NCI-H2029 (cell line): Measurements from ENCODE around the gene ZNF644.
"Not testable (repeated sequence)": the region's sequence is repeated elsewhere in the genome, so short reads cannot be mapped to it uniquely, and the experiment has no call there.

Experiments
- DNase-seq: peaks from one replicate; lab custom pipeline; 2025; lab: John Stamatoyannopoulos, UW

The ZNF644 gene

DNA sequence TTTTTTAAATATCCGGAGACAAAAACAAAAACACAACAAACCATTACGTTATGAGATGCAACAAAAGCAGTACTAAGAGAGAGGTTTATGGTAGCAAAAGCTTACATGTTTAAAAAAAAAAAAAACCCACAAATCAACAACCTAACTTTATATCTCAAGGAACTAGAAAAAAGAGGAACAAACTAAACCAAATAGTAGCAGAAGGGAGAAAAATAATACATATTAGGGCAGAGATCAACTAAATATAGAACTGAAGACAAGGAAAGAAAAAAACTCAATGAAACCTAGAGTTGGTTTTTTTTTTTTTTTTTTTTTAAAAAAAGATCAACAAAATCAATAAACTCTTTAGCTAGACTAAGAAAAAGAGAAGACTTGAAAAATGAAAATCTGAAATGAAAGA is 34.9 kb downstream of the ZNF644 start:
- DNase-seq, result no peak

DNA sequence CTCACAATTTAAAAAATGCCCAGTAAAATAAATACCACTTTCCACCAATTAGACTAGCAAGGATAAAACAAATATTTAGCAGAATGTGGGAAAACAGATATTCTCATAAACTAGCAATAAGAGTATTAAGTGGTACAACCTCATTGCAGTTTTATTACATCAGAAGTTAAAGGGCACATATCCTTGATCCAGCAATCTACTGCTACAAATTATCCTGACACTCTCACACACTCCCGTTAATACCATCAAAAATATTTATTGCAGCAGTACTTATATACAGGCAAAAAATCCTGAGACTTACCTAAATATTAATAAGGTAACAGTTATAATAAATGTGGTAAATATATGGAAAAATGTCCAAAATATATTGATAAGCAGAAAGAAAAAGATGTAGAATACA is 44.3 kb downstream of the ZNF644 start:
- no peak for DNase-seq

GRCh38 chr1:90973897-90974798 is 47.7 kb downstream of the ZNF644 start:
- DNase-seq, result no peak

DNA sequence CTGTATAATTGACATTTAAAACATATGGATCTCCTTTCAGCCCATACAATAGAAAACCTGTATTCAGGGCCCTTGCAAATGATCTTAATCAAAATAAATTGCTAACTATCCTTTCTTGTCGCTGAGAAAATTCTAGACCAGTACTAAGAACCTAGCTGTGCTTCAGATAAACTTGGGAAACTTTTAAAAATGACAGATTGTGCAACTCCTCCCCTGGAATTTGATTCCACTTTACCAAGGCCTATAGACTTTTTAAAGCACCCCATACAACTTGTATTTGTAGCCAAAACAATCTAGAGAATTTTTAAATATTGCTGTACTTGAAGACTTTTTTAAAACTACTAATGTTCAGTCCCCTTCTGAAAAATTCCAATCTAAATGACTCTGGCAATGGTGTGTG is 51.6 kb downstream of the ZNF644 start:
- no peak for DNase-seq

- DNase-seq, result no peak
These were observed 52.6 kb downstream of the ZNF644 start for GRCh38 chr1:90969241-90969640.

DNA sequence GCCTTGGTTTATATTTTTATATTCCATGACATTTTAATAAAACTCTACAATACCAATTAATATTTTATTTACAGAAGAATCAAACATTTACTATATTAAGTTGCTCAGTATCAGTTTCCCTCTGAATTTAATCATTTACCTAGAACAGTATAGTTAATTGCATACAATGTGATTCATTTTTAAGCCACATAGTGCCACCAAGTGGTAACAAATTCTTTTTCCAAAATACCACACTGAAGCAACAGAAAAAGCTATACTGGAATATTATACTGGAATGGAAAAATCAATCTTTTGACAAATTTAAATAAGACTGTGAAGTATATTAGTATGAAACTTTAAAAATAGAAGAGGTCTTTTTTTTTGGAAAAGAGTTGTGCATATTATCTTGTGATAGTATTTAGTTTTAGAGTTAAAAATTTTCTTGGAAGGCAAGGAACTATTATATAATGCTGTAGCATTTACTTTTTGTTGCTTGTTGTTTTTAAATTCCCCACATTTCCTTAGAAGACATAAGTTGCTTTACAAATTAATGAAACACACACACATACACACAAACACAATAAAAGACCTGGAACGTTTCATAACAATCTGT is 57.3 kb downstream of the ZNF644 start:
- no peak for DNase-seq

DNA sequence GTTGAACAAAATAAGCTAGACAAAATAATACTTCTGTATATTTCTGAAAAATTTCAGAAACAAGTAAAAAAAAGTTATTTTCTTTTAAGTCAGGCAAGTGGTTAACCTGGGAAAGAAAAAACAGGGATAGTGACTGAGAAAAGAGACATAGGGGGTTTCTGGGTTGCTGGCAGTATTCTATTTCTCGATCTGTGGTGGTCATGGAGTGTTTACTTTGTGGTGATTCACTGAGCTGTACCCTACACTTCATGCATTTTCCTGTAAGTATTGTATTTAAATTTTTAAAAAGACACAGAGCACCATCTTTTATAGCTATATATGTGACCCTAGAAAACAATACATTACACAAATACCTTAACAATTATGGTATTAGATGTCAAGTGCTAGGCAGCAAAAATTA is 58.2 kb downstream of the ZNF644 start:
- DNase-seq, result no peak

DNA sequence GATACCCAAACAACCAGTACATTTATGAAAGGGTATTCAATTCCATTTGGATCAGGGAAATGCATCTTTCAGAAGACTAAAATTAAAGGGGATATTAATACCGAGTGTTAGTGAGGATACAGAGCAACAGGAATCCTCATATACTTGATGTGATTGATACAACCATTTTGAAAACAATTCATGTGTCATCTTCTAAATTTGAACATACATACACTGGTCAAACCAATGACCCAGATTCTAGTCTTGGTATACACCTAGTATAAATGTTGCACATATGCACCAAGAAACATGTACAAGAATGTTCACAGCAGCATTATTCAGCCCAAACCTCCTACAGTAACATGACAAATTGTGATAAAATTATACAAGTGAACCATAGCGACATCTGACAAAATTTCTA is 58.6 kb downstream of the ZNF644 start:
- DNase-seq, result no peak

DNA sequence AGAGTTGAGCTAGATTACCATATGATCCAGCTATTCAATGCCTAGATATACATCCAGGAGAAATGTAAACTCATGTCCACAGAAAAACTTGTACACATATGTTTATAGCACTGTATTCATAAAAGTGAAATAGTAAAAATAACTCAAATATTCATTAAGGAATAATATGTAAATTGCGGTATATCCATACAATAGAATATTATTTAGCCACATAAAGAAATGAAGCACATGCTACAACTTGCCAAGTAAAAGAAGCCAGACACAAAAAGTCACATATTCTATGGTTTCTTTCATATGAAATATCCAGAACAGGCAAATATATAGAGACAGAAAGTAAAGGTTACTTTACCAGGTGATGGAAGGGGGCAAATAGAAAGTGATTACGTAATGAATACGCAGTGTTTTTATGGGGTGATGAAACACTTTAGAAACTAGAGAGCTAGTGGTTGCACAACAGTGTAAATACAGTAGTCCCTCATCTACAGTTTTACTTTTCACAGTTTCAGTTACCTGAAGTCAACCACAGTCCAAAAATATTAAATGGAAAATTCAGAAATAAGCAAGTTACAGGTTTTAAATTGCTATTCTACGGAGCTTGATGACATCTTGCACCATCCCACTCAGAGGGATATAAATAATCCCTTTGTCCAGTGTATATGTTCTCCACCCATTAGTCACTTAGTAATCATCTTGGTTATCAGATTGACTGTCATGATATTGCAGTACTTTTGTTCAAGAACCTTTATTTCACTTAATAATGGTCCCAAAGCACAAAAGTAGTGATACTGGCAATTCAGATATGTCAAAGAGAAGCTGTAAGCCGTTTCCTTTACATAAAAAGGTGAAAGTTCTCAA is 62.3 kb downstream of the ZNF644 start:
- no peak for DNase-seq

DNA sequence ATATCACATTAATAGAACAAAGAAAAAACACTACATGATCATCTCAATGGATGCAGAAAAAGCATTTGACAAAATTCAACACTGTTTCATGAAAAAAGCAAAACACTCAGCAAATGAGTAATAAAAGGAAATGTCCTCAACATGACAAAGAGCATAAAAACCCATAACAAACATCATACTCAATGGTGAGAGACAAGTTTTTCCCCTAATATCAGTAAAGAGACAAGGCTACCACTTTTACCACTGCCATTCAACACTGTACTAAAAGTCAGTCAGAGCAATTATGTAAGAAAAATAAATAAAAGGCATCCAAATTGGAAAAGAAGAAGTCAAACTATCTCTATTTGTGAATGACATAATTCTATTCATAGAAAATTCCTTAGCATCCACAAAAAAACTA is 64.3 kb downstream of the ZNF644 start:
- DNase-seq, result no peak

DNA sequence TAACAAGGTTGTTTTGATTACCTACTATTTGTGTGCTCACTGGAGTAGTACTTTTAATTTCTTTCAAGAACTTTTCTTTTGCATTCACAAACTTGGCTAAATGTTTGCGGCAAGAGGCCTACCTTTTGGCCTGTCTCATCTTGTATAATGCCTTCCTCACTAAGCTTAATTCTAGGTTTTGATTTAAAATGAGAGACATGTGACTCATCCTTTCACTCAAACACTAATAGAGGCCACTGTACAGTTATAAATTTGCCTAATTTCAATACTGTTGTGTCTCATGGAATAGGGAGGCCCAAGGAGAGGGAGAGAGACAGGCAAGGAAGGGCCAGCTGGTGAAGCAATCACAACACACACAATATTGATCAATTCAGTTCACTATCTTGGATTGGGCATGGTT is 66.1 kb downstream of the ZNF644 start:
- no peak for DNase-seq

DNA sequence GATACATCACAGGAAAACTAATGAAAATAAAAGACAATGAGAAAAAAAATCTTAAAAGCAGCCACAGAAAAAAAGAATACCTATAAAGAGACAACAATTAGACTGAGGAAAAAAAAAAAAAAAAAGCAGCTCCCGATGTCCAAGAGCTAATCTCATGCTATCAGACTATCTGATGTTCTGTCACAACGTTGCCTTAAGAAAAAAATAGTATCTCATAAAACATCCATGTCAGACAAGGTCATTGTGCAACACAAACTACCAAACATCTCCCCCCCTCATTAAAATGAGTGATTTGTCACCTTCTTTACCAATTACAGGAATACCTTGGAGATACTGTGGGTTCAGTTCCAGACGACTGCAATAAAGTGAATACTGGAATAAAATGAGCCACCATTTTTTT is 68.9 kb downstream of the ZNF644 start:
- no peak for DNase-seq

- DNase-seq, result no peak
These were observed 70.8 kb downstream of the ZNF644 start for GRCh38 chr1:90951009-90951408.

DNA sequence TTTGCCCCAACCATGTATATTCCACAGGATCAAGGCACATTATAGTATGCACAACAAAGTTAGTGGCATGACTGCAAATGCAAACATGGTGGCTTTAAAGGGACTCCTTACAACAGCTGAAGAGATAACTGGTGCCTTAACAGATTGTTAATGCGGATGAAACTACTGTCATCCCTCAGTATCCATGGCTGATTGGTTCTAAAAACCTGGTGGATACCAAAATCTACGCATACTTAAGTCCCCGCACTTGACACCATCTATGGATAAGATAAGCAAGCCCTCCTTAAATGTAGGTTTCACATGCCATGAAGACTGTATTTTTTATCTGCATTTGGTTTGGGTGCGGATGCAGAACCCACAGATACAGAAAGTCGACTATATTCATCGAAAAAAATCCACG is 73.5 kb downstream of the ZNF644 start:
- DNase-seq, result no peak

GRCh38 chr1:90946630-90947029 is 75.2 kb downstream of the ZNF644 start:
- DNase-seq, result no peak

DNA sequence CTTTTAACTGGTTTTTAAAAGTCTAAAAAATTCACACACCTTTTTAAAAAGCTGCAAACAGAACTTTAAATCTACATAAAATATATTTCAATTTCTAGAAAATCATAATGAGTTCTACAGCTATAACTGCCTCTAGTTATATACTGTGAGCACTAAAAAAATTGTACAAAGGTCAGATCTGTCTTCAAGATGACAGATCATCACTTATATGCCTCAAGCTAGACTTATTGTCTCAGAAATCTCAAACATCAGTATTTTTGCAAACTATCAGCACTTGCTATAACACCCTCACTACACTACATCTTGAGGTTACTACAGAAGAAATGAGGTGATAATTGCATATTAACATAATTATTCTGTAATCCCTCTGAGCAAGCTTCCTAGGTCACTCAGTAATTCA is 76.5 kb downstream of the ZNF644 start:
- no peak for DNase-seq

- DNase-seq, result no peak
These were observed 77.9 kb downstream of the ZNF644 start for GRCh38 chr1:90943966-90944365.

- DNase-seq, result no peak
These were observed 81.1 kb downstream of the ZNF644 start for GRCh38 chr1:90940746-90941145.

DNA sequence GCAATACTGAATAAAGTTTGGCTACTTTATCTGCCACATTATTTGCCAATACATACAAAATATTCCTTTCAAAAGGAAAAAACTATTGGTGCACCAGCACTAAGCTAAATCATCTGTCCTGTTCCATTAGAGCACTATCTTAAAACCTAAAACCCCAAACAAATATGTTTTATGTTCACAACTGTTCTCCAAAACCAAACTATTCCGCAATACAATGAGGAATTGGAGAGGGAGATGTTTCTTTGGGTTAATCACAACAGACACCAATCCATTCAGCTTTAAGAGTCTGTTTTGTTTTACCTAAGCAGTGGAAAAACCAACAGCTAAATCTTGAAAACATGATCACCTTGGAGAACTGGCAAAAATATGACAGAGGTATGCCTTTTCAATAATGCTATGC is 85.1 kb downstream of the ZNF644 start:
- no peak for DNase-seq

DNA sequence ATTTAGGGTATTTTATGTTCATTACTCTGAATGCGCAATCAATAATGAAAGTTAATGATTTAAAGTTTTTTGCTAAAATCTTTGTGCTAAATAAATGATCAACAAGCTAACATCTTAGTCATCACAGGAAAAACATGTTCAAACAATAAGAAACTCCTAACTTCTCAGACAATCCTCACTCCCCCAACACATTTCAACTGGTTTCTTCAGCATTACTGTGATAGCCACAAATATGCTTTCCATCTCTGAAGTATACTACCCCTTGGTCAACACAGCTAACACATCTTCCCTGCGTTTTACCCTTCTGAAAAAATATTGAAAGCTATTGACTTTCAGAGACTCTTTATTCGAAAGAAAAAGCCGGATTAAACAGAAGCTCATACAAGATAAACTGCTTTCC is 85.8 kb downstream of the ZNF644 start:
- no peak for DNase-seq

DNA sequence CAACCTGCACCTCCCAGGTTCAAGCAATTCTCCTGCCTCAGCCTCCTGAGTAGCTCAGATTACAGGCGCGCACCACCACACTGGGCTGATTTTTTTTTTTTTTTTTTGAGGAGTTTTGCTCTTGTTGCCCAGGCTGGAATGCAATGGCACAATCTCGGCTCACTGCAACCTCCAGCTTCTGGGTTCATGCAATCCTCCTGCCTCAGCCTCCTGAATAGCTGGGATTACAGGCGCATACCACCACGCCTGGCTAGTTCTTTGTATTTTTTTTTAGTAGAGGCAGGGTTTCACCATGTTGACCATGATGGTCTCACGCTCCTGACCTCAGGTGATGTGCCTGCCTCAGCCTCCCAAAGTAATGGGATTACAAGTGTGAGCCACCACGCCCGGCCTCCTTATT is 93.6 kb downstream of the ZNF644 start:
- DNase-seq, result not testable (repeated sequence)

GRCh38 chr1:90927674-90928073 is 94.2 kb downstream of the ZNF644 start:
- not testable (repeated sequence) for DNase-seq

DNA sequence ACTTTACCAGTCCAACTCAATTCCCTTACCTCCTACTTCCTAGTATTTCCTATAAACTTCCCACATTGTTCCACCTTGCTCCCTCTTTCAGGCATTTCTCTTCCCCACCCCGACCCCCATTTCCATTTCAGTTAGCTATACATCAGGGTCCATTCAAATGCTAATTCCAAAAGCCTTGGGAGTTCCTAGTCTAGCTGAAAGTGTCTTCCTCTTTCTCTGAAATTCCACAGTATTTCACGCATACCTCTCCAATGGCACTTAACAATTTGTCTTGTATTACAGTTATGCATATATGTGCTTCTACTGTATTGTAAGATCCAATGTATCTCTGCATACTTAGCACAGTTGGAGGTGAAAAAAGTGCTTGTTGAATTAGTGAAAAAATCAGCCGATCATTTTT is 94.9 kb downstream of the ZNF644 start:
- DNase-seq, result no peak
